ENCODE measurements around the gene SFT2D2. TPM values are rescaled to one million over a fixed set of nuclear protein-coding genes. Genes with fewer than 3 reads are reported as not detected.

SFT2D2 gene
- total RNA-seq, 1 donor from 2014 or later: 35.1 TPM

- intact Hi-C loops (cut with DNase I): no loop called here
- Histone ChIP-seq H3K27ac (no peak overlapping the region), H3K4me1 (no peaks in the 10 kb centered on the region), H3K4me3 (no peak overlapping the region), H3K27me3 (no peaks in the 10 kb centered on the region), H3K36me3 (no peaks in the 10 kb centered on the region), H3K9me3 (no peaks in the 10 kb centered on the region)
- DNase-seq (ENCODE audit: extremely low spot score in 2 of 2): no peak
- no peak for TF ChIP-seq POLR2AphosphoS5 (IDR thresholded peaks at IDR 0.05; ENCODE audit: insufficient read depth in 1 of 2, low read depth in 1 of 2)
- TF ChIP-seq POLR2A (IDR thresholded peaks at IDR 0.05): no peak
- TF ChIP-seq, protein P1, sequence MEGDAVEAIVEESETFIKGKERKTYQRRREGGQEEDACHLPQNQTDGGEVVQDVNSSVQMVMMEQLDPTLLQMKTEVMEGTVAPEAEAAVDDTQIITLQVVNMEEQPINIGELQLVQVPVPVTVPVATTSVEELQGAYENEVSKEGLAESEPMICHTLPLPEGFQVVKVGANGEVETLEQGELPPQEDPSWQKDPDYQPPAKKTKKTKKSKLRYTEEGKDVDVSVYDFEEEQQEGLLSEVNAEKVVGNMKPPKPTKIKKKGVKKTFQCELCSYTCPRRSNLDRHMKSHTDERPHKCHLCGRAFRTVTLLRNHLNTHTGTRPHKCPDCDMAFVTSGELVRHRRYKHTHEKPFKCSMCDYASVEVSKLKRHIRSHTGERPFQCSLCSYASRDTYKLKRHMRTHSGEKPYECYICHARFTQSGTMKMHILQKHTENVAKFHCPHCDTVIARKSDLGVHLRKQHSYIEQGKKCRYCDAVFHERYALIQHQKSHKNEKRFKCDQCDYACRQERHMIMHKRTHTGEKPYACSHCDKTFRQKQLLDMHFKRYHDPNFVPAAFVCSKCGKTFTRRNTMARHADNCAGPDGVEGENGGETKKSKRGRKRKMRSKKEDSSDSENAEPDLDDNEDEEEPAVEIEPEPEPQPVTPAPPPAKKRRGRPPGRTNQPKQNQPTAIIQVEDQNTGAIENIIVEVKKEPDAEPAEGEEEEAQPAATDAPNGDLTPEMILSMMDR (IDR thresholded peaks at IDR 0.05): no peak
Measured at GRCh38 chr1:168213349-168213748, 12.5 kb upstream of the SFT2D2 start.

DNA sequence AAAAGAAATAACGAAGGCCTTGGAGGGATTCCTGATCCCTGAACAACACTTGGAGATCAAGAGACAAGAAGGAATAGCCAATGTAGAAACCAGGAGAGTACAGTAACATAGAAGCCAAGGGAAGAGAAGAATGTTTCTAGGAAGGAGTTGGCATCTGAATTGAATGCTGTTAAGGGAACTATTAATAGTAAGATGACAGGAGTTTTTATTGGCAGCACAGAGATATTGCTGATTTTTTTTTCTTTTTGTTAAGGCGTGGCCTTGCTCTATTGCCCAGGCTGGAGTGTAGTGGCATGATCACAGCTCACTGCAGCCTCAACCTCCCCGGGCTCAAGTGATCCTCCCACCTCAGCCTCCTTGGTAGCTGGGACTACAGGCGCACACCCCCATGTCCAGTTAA lies 9.6 kb upstream of the SFT2D2 start:
- intact Hi-C loops (cut with DNase I): no loop called here
- DNase-seq (ENCODE audit: extremely low spot score in 2 of 2): no peak
- TF ChIP-seq POLR2AphosphoS5 (IDR thresholded peaks at IDR 0.05; ENCODE audit: insufficient read depth in 1 of 2, low read depth in 1 of 2): no peak
- TF ChIP-seq POLR2A (IDR thresholded peaks at IDR 0.05): no peak
- TF ChIP-seq, protein P1 (IDR thresholded peaks at IDR 0.05): no peak
- no peaks in the 10 kb centered on the region for H3K4me1 ChIP-seq
- H3K4me3 ChIP-seq: no peak overlapping the region
- no peak overlapping the region for H3K27ac ChIP-seq
- H3K27me3 ChIP-seq: no peaks in the 10 kb centered on the region
- no peaks in the 10 kb centered on the region for H3K9me3 ChIP-seq
- no peaks in the 10 kb centered on the region for H3K36me3 ChIP-seq

DNA sequence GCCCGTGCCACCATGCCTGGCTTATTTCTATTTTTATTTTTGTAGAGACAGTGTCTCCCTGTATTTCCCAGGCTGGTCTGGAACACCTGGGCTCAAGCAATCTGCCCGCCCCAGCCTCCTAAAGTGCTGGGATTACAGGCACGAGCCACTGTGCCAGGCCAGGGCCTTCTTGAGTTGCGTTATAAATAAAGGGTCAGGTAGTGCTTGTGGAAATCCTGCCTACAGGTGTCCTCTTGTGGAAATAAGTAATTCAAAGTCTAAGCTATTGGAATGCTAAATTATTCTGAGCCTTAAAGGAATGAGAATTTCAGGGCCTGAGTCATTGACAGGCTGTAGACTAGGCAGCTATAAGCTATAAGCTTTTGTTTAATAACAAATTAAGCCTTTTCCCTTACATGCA lies 8.1 kb upstream of the SFT2D2 start:
- no peak for DNase-seq (ENCODE audit: extremely low spot score in 2 of 2)
- no peak for TF ChIP-seq POLR2A (IDR thresholded peaks at IDR 0.05)
- TF ChIP-seq POLR2AphosphoS5 (IDR thresholded peaks at IDR 0.05; ENCODE audit: insufficient read depth in 1 of 2, low read depth in 1 of 2): no peak
- TF ChIP-seq, protein P1 (IDR thresholded peaks at IDR 0.05): no peak
- Histone ChIP-seq H3K36me3 (no peaks in the 10 kb centered on the region), H3K4me1 (no peaks in the 10 kb centered on the region), H3K9me3 (no peaks in the 10 kb centered on the region), H3K27ac (no peak overlapping the region), H3K4me3 (no peak overlapping the region), H3K27me3 (no peaks in the 10 kb centered on the region)
- intact Hi-C loops (cut with DNase I): no loop called here

DNA sequence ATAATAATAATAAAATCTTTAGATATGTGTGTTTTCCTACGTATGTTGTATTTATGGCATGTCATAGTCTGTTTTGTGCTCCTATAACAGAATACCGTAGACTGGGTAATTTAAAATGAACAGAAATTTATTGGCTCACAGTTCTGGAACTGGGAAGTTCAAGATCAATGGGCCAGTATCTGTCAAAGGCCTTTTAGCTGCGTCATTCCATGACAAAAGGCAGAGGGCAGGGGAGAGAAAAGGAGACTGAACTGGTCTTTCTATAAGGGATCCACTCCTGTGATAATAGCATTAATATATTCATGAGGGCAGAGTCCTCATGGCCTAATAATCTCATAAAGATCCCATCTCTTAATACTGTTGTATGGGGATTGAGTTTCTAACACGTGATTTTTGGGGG lies 7.1 kb upstream of the SFT2D2 start:
- Histone ChIP-seq H3K36me3 (no peaks in the 10 kb centered on the region), H3K4me3 (no peak overlapping the region), H3K9me3 (no peaks in the 10 kb centered on the region), H3K27ac (no peak overlapping the region), H3K27me3 (no peaks in the 10 kb centered on the region), H3K4me1 (no peaks in the 10 kb centered on the region)
- TF ChIP-seq POLR2A (IDR thresholded peaks at IDR 0.05) (no peak), POLR2AphosphoS5 (IDR thresholded peaks at IDR 0.05; ENCODE audit: insufficient read depth in 1 of 2, low read depth in 1 of 2) (no peak)
- TF ChIP-seq, protein P1 (IDR thresholded peaks at IDR 0.05): no peak
- no peak for DNase-seq (ENCODE audit: extremely low spot score in 2 of 2)
- intact Hi-C loops (cut with DNase I): no loop called here

- no peaks in the 10 kb centered on the region for H3K27me3 ChIP-seq
- H3K36me3 ChIP-seq: no peaks in the 10 kb centered on the region
- no peak overlapping the region for H3K27ac ChIP-seq
- TF ChIP-seq, protein P1 (IDR thresholded peaks at IDR 0.05): no peak
- no peak for TF ChIP-seq POLR2A (IDR thresholded peaks at IDR 0.05)
- no peak for TF ChIP-seq POLR2AphosphoS5 (IDR thresholded peaks at IDR 0.05; ENCODE audit: insufficient read depth in 1 of 2, low read depth in 1 of 2)
- intact Hi-C loops (cut with DNase I): no loop called here
- no peaks in the 10 kb centered on the region for H3K4me1 ChIP-seq
- H3K4me3 ChIP-seq: no peak overlapping the region
- no peak for DNase-seq (ENCODE audit: extremely low spot score in 2 of 2)
- no peaks in the 10 kb centered on the region for H3K9me3 ChIP-seq
Measured at GRCh38 chr1:168220470-168220871, 5.3 kb upstream of the SFT2D2 start.

Data from vagina (tissue), 2 donors.